ENCODE data around the gene PRR35.

The PRR35 gene

GRCh38 chr16:528111-529011, 31.8 kb upstream of the PRR35 start:
- DNase-seq = peak; percentile 73

GRCh38 chr16:529012-529575, 31.1 kb upstream of the PRR35 start:
- no peak for DNase-seq

GRCh38 chr16:530111-530817, 29.9 kb upstream of the PRR35 start:
- no peak for DNase-seq

- DNase-seq = no peak
These were observed 28.6 kb upstream of the PRR35 start for GRCh38 chr16:531494-532125.

- no peak for DNase-seq
These were observed 26.6 kb upstream of the PRR35 start for GRCh38 chr16:533391-534123.

- DNase-seq = no peak
These were observed 26.1 kb upstream of the PRR35 start for GRCh38 chr16:534135-534534.

- no peak for DNase-seq
These were observed 25.2 kb upstream of the PRR35 start for GRCh38 chr16:534856-535445.

- no peak for DNase-seq
These were observed 24.5 kb upstream of the PRR35 start for GRCh38 chr16:535446-536405.

GRCh38 chr16:536746-537145, 23.4 kb upstream of the PRR35 start:
- no peak for DNase-seq

- DNase-seq = no peak
These were observed 22.5 kb upstream of the PRR35 start for GRCh38 chr16:537415-538335.

GRCh38 chr16:539901-540530, 20.2 kb upstream of the PRR35 start:
- no peak for DNase-seq

GRCh38 chr16:540645-541340, 19.4 kb upstream of the PRR35 start:
- DNase-seq = no peak

GRCh38 chr16:543301-544164, 16.7 kb upstream of the PRR35 start:
- DNase-seq = no peak

- no peak for DNase-seq
These were observed 15.7 kb upstream of the PRR35 start for GRCh38 chr16:544517-544916.

- peak; percentile 76 for DNase-seq
These were observed 13.1 kb upstream of the PRR35 start for GRCh38 chr16:546909-547770.

- no peak for DNase-seq
These were observed 11.6 kb upstream of the PRR35 start for GRCh38 chr16:548586-548985.

Data from activated CD8-positive, alpha-beta memory T cell treated with anti-CD3 and anti-CD28 coated beads, Interleukin-2, amount 50 U/mL, for 48 hours (primary cell).